ENCODE data around the gene CCDC89.

DNA sequence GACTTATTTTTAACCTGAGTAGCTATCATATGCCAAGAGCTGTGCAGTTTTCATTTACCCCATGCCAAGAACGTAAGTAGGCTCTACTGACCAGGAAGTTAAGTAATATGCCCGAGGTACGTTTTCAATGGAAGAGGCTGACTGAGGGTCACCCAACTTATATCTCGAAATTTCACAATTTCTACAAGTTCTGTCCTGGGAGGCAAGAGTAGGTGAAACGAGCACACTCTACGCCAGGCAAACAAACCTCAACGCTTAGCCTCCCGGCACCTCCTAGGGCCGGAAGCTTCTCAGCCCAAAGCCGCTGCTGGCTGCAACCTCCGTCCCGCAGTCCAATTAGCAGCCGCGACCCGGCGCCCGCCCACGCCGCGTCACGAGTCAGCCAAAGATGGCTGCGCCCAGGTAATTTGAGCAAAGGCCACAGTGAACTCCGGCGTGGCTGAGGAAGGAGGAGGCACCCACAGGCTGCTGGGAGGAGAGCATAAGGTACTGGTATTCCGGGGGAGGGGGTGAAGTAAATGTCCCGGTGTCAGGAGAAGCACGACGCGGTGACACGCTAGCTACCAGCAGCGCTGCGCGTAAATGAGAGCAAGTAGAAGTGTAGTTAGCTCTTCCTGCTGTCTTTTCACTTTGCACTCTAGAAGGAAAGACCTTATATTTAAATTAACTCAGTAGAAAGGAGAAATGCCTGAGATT is 38.2 kb downstream of the CCDC89 start, which contains the start of gene TMEM126A:
- TF ChIP-seq CTCF (IDR thresholded peaks at IDR 0.05; ENCODE audit: low read length) (no peak), EZH2 (IDR thresholded peaks at IDR 0.05; ENCODE audit: borderline replicate concordance, low read length) (no peak)
